ENCODE data around the gene TRMT2B.
"Not testable (repeated sequence)": the region's sequence is repeated elsewhere in the genome, so short reads cannot be mapped to it uniquely, and the experiment has no call there.

Gene TRMT2B

GRCh38 chrX:100994352-100995281 lies 57.3 kb downstream of the TRMT2B start:
- no peak overlapping the region for H3K23ac ChIP-seq (ENCODE audit: low read length)
- no CpG with 5 or more reads among the region's 5 CpGs for WGBS (ENCODE audit: extremely low coverage, insufficient coverage, low lambda C conversion rate)
- no peak overlapping the region for H3K56ac ChIP-seq (ENCODE audit: low read length)
- H3K4ac ChIP-seq (ENCODE audit: low read depth, low read length), result no peak overlapping the region
- H4K5ac ChIP-seq (ENCODE audit: low read length), result no peak overlapping the region
- H3K79me1 ChIP-seq (ENCODE audit: low read length), result no peaks in the 10 kb centered on the region
- no peak overlapping the region for H3K9ac ChIP-seq (ENCODE audit: low read length)
- peak; percentile 47 for DNase-seq
- no peak overlapping the region for H4K8ac ChIP-seq (ENCODE audit: low read depth, low read length)
- no peaks in the 10 kb centered on the region for H3K4me1 ChIP-seq (ENCODE audit: control insufficient read depth, low read depth, low read length)
- H3K27ac ChIP-seq (ENCODE audit: low read depth, low read length), result no peak overlapping the region
- no peak overlapping the region for H3K18ac ChIP-seq (ENCODE audit: low read length)
- H3K36me3 ChIP-seq (ENCODE audit: control insufficient read depth, insufficient read depth, low read length), result no peaks in the 10 kb centered on the region
- no peak overlapping the region for H3K4me2 ChIP-seq (ENCODE audit: low read length)
- H2BK5ac ChIP-seq (ENCODE audit: low read length), result no peak overlapping the region
- no peaks in the 10 kb centered on the region for H3K27me3 ChIP-seq (ENCODE audit: insufficient read depth, low read length, poor library complexity)
- H3K4me3 ChIP-seq (ENCODE audit: low read length), result no peak overlapping the region
- no peak overlapping the region for H2BK15ac ChIP-seq (replicated peaks; ENCODE audit: low read depth)
- H2BK120ac ChIP-seq (ENCODE audit: low read depth, low read length), result no peak overlapping the region
- no peaks in the 10 kb centered on the region for H3K79me2 ChIP-seq (ENCODE audit: control insufficient read depth, insufficient read depth, low read length)
- no peak overlapping the region for H2AK5ac ChIP-seq (ENCODE audit: low read length)

- DNase-seq, result no peak
- no peak overlapping the region for H3K4ac ChIP-seq (ENCODE audit: low read depth, low read length)
- H4K8ac ChIP-seq (ENCODE audit: low read depth, low read length), result no peak overlapping the region
- no peaks in the 10 kb centered on the region for H3K27me3 ChIP-seq (ENCODE audit: insufficient read depth, low read length, poor library complexity)
- no peak overlapping the region for H2BK5ac ChIP-seq (ENCODE audit: low read length)
- H3K79me2 ChIP-seq (ENCODE audit: control insufficient read depth, insufficient read depth, low read length), result no peaks in the 10 kb centered on the region
- H3K36me3 ChIP-seq (ENCODE audit: control insufficient read depth, insufficient read depth, low read length), result no peaks in the 10 kb centered on the region
- WGBS (ENCODE audit: extremely low coverage, insufficient coverage, low lambda C conversion rate), result no CpG with 5 or more reads among the region's 2 CpGs
- H3K79me1 ChIP-seq (ENCODE audit: low read length), result no peaks in the 10 kb centered on the region
- no peak overlapping the region for H3K18ac ChIP-seq (ENCODE audit: low read length)
- no peak overlapping the region for H3K27ac ChIP-seq (ENCODE audit: low read depth, low read length)
- no peak overlapping the region for H3K4me2 ChIP-seq (ENCODE audit: low read length)
- no peak overlapping the region for H3K9ac ChIP-seq (ENCODE audit: low read length)
- H4K5ac ChIP-seq (ENCODE audit: low read length), result no peak overlapping the region
- no peak overlapping the region for H2BK120ac ChIP-seq (ENCODE audit: low read depth, low read length)
- no peaks in the 10 kb centered on the region for H3K4me1 ChIP-seq (ENCODE audit: control insufficient read depth, low read depth, low read length)
- no peak overlapping the region for H3K23ac ChIP-seq (ENCODE audit: low read length)
- no peak overlapping the region for H2AK5ac ChIP-seq (ENCODE audit: low read length)
- no peak overlapping the region for H3K4me3 ChIP-seq (ENCODE audit: low read length)
- H3K56ac ChIP-seq (ENCODE audit: low read length), result no peak overlapping the region
- H2BK15ac ChIP-seq (replicated peaks; ENCODE audit: low read depth), result no peak overlapping the region
Measured at GRCh38 chrX:100990139-100990538, 61.8 kb downstream of the TRMT2B start.

- Histone ChIP-seq H3K36me3 (ENCODE audit: control insufficient read depth, insufficient read depth, low read length) (no peaks in the 10 kb centered on the region), H3K27ac (ENCODE audit: low read depth, low read length) (no peak overlapping the region), H3K4ac (ENCODE audit: low read depth, low read length) (no peak overlapping the region), H3K4me3 (ENCODE audit: low read length) (no peak overlapping the region), H3K18ac (ENCODE audit: low read length) (no peak overlapping the region), H3K4me1 (ENCODE audit: control insufficient read depth, low read depth, low read length) (no peaks in the 10 kb centered on the region), H4K8ac (ENCODE audit: low read depth, low read length) (no peak overlapping the region), H3K56ac (ENCODE audit: low read length) (no peak overlapping the region), H2AK5ac (ENCODE audit: low read length) (no peak overlapping the region), H3K23ac (ENCODE audit: low read length) (no peak overlapping the region), H2BK5ac (ENCODE audit: low read length) (no peak overlapping the region), H2BK15ac (replicated peaks; ENCODE audit: low read depth) (no peak overlapping the region), H3K79me2 (ENCODE audit: control insufficient read depth, insufficient read depth, low read length) (no peaks in the 10 kb centered on the region), H3K9ac (ENCODE audit: low read length) (no peak overlapping the region), H3K79me1 (ENCODE audit: low read length) (no peaks in the 10 kb centered on the region), H3K27me3 (ENCODE audit: insufficient read depth, low read length, poor library complexity) (no peaks in the 10 kb centered on the region), H3K4me2 (ENCODE audit: low read length) (no peak overlapping the region), H2BK120ac (ENCODE audit: low read depth, low read length) (no peak overlapping the region), H4K5ac (ENCODE audit: low read length) (no peak overlapping the region)
- no peak for DNase-seq
Measured at GRCh38 chrX:100984818-100985217, 67.1 kb downstream of the TRMT2B start.

GRCh38 chrX:100981498-100981845 lies 70.4 kb downstream of the TRMT2B start:
- not testable (repeated sequence) for H3K79me1 ChIP-seq (ENCODE audit: low read length); DNase-seq; H2AK5ac ChIP-seq (ENCODE audit: low read length); H3K27ac ChIP-seq (ENCODE audit: low read depth, low read length); H2BK120ac ChIP-seq (ENCODE audit: low read depth, low read length); H3K4me2 ChIP-seq (ENCODE audit: low read length); H2BK5ac ChIP-seq (ENCODE audit: low read length); H3K4me1 ChIP-seq (ENCODE audit: control insufficient read depth, low read depth, low read length); H3K56ac ChIP-seq (ENCODE audit: low read length); H2BK15ac ChIP-seq (replicated peaks; ENCODE audit: low read depth); H4K5ac ChIP-seq (ENCODE audit: low read length); H3K79me2 ChIP-seq (ENCODE audit: control insufficient read depth, insufficient read depth, low read length); H3K27me3 ChIP-seq (ENCODE audit: insufficient read depth, low read length, poor library complexity); H3K36me3 ChIP-seq (ENCODE audit: control insufficient read depth, insufficient read depth, low read length); H3K4me3 ChIP-seq (ENCODE audit: low read length); H3K9ac ChIP-seq (ENCODE audit: low read length); H4K8ac ChIP-seq (ENCODE audit: low read depth, low read length); H3K18ac ChIP-seq (ENCODE audit: low read length); H3K23ac ChIP-seq (ENCODE audit: low read length); H3K4ac ChIP-seq (ENCODE audit: low read depth, low read length)
- WGBS (ENCODE audit: extremely low coverage, insufficient coverage, low lambda C conversion rate), result no CpG with 5 or more reads among the region's 1 CpG

GRCh38 chrX:100980608-100981497 lies 71.1 kb downstream of the TRMT2B start:
- no CpG with 5 or more reads among the region's 6 CpGs for WGBS (ENCODE audit: extremely low coverage, insufficient coverage, low lambda C conversion rate)
- H4K8ac ChIP-seq (ENCODE audit: low read depth, low read length), result no peak overlapping the region
- H3K4me3 ChIP-seq (ENCODE audit: low read length), result no peak overlapping the region
- no peak overlapping the region for H3K4me2 ChIP-seq (ENCODE audit: low read length)
- H3K4me1 ChIP-seq (ENCODE audit: control insufficient read depth, low read depth, low read length), result no peaks in the 10 kb centered on the region
- H4K5ac ChIP-seq (ENCODE audit: low read length), result no peak overlapping the region
- H3K9ac ChIP-seq (ENCODE audit: low read length), result no peak overlapping the region
- H3K23ac ChIP-seq (ENCODE audit: low read length), result no peak overlapping the region
- no peaks in the 10 kb centered on the region for H3K79me2 ChIP-seq (ENCODE audit: control insufficient read depth, insufficient read depth, low read length)
- DNase-seq, result no peak
- no peak overlapping the region for H2AK5ac ChIP-seq (ENCODE audit: low read length)
- no peaks in the 10 kb centered on the region for H3K36me3 ChIP-seq (ENCODE audit: control insufficient read depth, insufficient read depth, low read length)
- no peak overlapping the region for H3K4ac ChIP-seq (ENCODE audit: low read depth, low read length)
- H3K27ac ChIP-seq (ENCODE audit: low read depth, low read length), result no peak overlapping the region
- no peak overlapping the region for H3K18ac ChIP-seq (ENCODE audit: low read length)
- H3K79me1 ChIP-seq (ENCODE audit: low read length), result no peaks in the 10 kb centered on the region
- no peaks in the 10 kb centered on the region for H3K27me3 ChIP-seq (ENCODE audit: insufficient read depth, low read length, poor library complexity)
- H2BK120ac ChIP-seq (ENCODE audit: low read depth, low read length), result no peak overlapping the region
- H2BK5ac ChIP-seq (ENCODE audit: low read length), result no peak overlapping the region
- H3K56ac ChIP-seq (ENCODE audit: low read length), result no peak overlapping the region
- no peak overlapping the region for H2BK15ac ChIP-seq (replicated peaks; ENCODE audit: low read depth)

Data from mesendoderm (in vitro differentiated cells).